ENCODE results near the gene GPRIN1. TPM values are rescaled to one million over a fixed set of nuclear protein-coding genes. Genes with fewer than 3 reads are reported as not detected.

Gene GPRIN1
- total RNA-seq, 1 donor from 2014 or later, result 1.4 TPM

DNA sequence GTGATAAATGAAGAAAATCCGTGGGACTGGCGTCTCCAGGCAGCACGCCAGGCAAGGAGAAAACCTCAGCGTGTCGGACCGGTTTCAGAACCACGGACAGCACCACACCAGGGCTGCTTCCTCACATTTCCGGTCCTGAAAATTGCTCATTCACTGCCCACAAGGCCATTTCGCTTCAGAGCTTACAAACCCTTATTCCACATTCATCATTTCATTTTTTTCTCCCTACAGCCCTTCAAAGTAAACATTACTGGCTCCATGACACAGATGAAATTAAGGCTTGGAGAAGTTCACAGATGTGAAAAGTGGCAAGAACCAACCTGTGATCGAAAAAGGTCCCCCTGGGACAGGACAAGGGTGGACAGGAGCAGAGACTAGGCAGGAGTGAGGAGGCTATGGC is 1.5 kb upstream of the GPRIN1 start:
- peak; percentile 36 for ATAC-seq
- DNase-seq, result peak; percentile 81
- no peaks in the 10 kb centered on the region for H3K36me3 ChIP-seq
- H3K9me3 ChIP-seq, result no peaks in the 10 kb centered on the region
- no peak overlapping the region for H3K27ac ChIP-seq
- peaks cover 7% of the 10 kb centered on the region for H3K4me1 ChIP-seq
- no peak for TF ChIP-seq CTCF (IDR thresholded peaks at IDR 0.05)
- intact Hi-C loops (cut with DNase I), result no loop called here
- no peak overlapping the region for H3K4me3 ChIP-seq
- peaks cover 9% of the 10 kb centered on the region for H3K27me3 ChIP-seq

DNA sequence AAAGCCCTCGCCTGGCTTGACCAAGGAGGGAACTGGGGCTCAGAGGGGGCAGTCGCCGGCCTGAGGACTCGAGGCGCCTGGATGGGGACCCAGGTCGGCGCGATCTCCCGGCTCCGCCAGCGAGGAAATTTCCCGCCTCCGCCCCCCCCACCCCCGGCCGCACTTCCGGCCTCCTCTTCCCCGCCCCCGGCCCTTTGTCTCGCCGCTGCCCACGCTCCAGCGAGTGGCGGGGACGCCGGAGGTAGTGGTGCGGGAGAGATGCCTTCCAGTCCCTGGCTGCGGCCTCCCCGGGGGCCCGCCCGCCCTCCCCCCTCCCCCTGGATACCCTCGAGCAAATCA is 448 bp upstream of the GPRIN1 start:
- H3K27ac ChIP-seq, result no peak overlapping the region
- no peak for ATAC-seq
- H3K36me3 ChIP-seq, result no peaks in the 10 kb centered on the region
- peaks cover 7% of the 10 kb centered on the region for H3K4me1 ChIP-seq
- no peak for TF ChIP-seq CTCF (IDR thresholded peaks at IDR 0.05)
- H3K27me3 ChIP-seq, result peaks cover 6% of the 10 kb centered on the region
- intact Hi-C loops (cut with DNase I), result no loop called here
- peak overlapping the region; percentile 69 for H3K4me3 ChIP-seq
- H3K9me3 ChIP-seq, result no peaks in the 10 kb centered on the region
- DNase-seq, result no peak

- no peak for DNase-seq
- no peaks in the 10 kb centered on the region for H3K36me3 ChIP-seq
- H3K4me3 ChIP-seq, result peak overlapping the region; percentile 69
- H3K27ac ChIP-seq, result no peak overlapping the region
- no peaks in the 10 kb centered on the region for H3K27me3 ChIP-seq
- ATAC-seq, result no peak
- TF ChIP-seq CTCF (IDR thresholded peaks at IDR 0.05), result no peak
- H3K9me3 ChIP-seq, result no peaks in the 10 kb centered on the region
- H3K4me1 ChIP-seq, result peaks cover 7% of the 10 kb centered on the region
- intact Hi-C loops (cut with DNase I), result no loop called here
These were observed 826 bp downstream of the GPRIN1 start for GRCh38 chr5:176608937-176609723.

DNA sequence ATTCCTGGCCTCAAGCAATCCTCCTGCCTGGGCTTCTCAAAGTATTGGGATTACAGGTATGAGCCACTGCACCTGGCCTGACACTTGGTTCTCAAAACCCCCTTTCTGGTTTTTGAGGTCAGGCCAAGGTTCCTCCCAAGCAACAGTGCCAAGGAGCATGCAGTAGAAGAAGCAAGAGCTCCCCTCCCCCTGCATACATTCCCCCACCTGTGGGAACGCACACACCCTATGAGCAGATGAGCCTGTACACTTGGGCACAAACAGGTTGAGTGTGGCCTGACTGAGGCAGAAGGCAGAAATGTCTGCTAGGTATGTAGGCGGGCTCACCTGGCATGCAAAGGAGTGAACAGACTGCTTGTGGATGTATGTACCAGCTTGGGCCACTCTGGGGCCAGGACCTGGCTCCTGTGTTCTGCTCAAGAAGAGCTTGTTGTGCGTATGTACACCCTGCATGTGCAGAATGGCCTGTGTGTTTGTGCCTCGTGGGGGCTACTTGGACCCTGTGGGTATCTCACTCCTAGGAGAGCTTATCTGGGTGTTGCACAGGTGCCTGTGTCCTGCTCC is 1.7 kb downstream of the GPRIN1 start:
- ATAC-seq (no peak), DNase-seq (no peak)
- no peaks in the 10 kb centered on the region for H3K27me3 ChIP-seq
- H3K36me3 ChIP-seq, result no peaks in the 10 kb centered on the region
- H3K4me3 ChIP-seq, result no peak overlapping the region
- H3K4me1 ChIP-seq, result peaks cover 7% of the 10 kb centered on the region
- TF ChIP-seq CTCF (IDR thresholded peaks at IDR 0.05), result no peak
- intact Hi-C loops (cut with DNase I), result no loop called here
- no peaks in the 10 kb centered on the region for H3K9me3 ChIP-seq
- H3K27ac ChIP-seq, result no peak overlapping the region

- Histone ChIP-seq H3K4me1 (peaks cover 7% of the 10 kb centered on the region), H3K27ac (no peak overlapping the region), H3K4me3 (no peak overlapping the region), H3K36me3 (no peaks in the 10 kb centered on the region), H3K9me3 (no peaks in the 10 kb centered on the region), H3K27me3 (no peaks in the 10 kb centered on the region)
- no peak for DNase-seq
- intact Hi-C loops (cut with DNase I), result no loop called here
- no peak for ATAC-seq
- TF ChIP-seq CTCF (IDR thresholded peaks at IDR 0.05), result no peak
These were observed 3.1 kb downstream of the GPRIN1 start for GRCh38 chr5:176606875-176607274.
